WTC11 (cell line): Measurements from ENCODE around the gene SPRYD7. TPM values are rescaled to one million over a fixed set of nuclear protein-coding genes. Genes with fewer than 3 reads are reported as not detected.

Experiments used
- ATAC-seq: fragments of 200-7000 bp; cut with Tn5 transposase; 2 replicates; pipeline ENCODE4 v1.10.0; 2021; ENCODE audit warnings: mild to moderate bottlenecking, moderate library complexity
- CTCF ChIA-PET: fragments of 300-600 bp; sonication (Branson Sonifier 250); formaldehyde crosslinking; loops from one replicate; lab custom pipeline; 2021; ENCODE audit warnings: antibody characterized with exemption; lab: Charles Lee
- POLR2A ChIA-PET: fragments of 350-600 bp; sonication (Branson Sonifier 250); formaldehyde crosslinking; loops from one replicate; lab custom pipeline; 2021; ENCODE audit warnings: antibody characterized with exemption; lab: Charles Lee
- DNase-seq: peaks from one replicate; pipeline ENCODE4 v3.0.0; 2021; ENCODE audit warnings: low spot score
- H3K27ac Mint-ChIP-seq: 2 replicates; pipeline ENCODE4 v1.8.0; 2021; ENCODE audit warnings: mixed read lengths
- H3K27me3 Mint-ChIP-seq: 2 replicates; pipeline ENCODE4 v1.8.0; 2021; ENCODE audit warnings: low read depth, mild to moderate bottlenecking, moderate library complexity, mixed read lengths
- H3K36me3 Mint-ChIP-seq: 2 replicates; pipeline ENCODE4 v1.8.0; 2021; ENCODE audit warnings: mixed read lengths
- H3K4me1 Mint-ChIP-seq: 2 replicates; pipeline ENCODE4 v1.8.0; 2022; ENCODE audit warnings: mixed read lengths
- H3K4me3 Mint-ChIP-seq: 2 replicates; pipeline ENCODE4 v1.8.0; 2021; ENCODE audit warnings: mild to moderate bottlenecking, moderate library complexity, mixed read lengths
- H3K9me3 Mint-ChIP-seq: 2 replicates; pipeline ENCODE4 v1.8.0; 2021; ENCODE audit warnings: mixed read lengths
- ATF6 ChIP-seq: sonication (generic); formaldehyde crosslinking; IDR thresholded peaks from 2 replicates; pipeline ENCODE4 v1.8.1; 2023; ENCODE audit warnings: mild to moderate bottlenecking, missing genetic modification reagents
- CBFB ChIP-seq: sonication (generic); formaldehyde crosslinking; IDR thresholded peaks from 2 replicates; pipeline ENCODE4 v1.8.1; 2022; ENCODE audit warnings: mild to moderate bottlenecking, low read depth, missing genetic modification reagents
- ETV6 ChIP-seq: sonication (generic); formaldehyde crosslinking; IDR thresholded peaks from 2 replicates; pipeline ENCODE4 v1.8.1; 2022; ENCODE audit warnings: mild to moderate bottlenecking, missing genetic modification reagents
- IRF1 ChIP-seq: sonication (generic); formaldehyde crosslinking; IDR thresholded peaks from 2 replicates; pipeline ENCODE4 v1.8.0; 2023; ENCODE audit warnings: missing genetic modification reagents
- MLX ChIP-seq: sonication (generic); formaldehyde crosslinking; IDR thresholded peaks from 2 replicates; pipeline ENCODE4 v1.8.1; 2023; ENCODE audit warnings: mild to moderate bottlenecking, missing genetic modification reagents, moderate library complexity
- NFATC4 ChIP-seq: fragments of 250-450 bp; sonication (Bioruptor Pico); IDR thresholded peaks from 2 replicates; pipeline ENCODE4 v1.9.0; 2021; ENCODE audit warnings: mild to moderate bottlenecking
- NR1H2 ChIP-seq: sonication (generic); formaldehyde crosslinking; IDR thresholded peaks from 2 replicates; pipeline ENCODE4 v1.9.0; 2021; ENCODE audit warnings: mild to moderate bottlenecking, moderate library complexity, missing genetic modification reagents
- NR3C1 ChIP-seq: sonication (generic); formaldehyde crosslinking; conservative IDR thresholded peaks from 2 replicates; pipeline ENCODE4 v1.8.1; 2023; ENCODE audit warnings: low read depth, mild to moderate bottlenecking, missing genetic modification reagents
- SMAD4 ChIP-seq: sonication (generic); formaldehyde crosslinking; IDR thresholded peaks from 2 replicates; pipeline ENCODE4 v1.8.0; 2022; ENCODE audit warnings: mild to moderate bottlenecking, missing genetic modification reagents
- TP53 ChIP-seq: sonication (generic); formaldehyde crosslinking; IDR thresholded peaks from 2 replicates; pipeline ENCODE4 v1.8.1; 2023; ENCODE audit warnings: mild to moderate bottlenecking, missing genetic modification reagents
- ZBTB43 ChIP-seq: sonication (generic); formaldehyde crosslinking; IDR thresholded peaks from 2 replicates; pipeline ENCODE4 v1.8.1; 2023; ENCODE audit warnings: mild to moderate bottlenecking, missing genetic modification reagents
- ZNF138 ChIP-seq: sonication (generic); formaldehyde crosslinking; conservative IDR thresholded peaks from 2 replicates; pipeline ENCODE4 v1.8.1; 2022; ENCODE audit warnings: mild to moderate bottlenecking, moderate library complexity, missing genetic modification reagents
- ZNF219 ChIP-seq: sonication (generic); formaldehyde crosslinking; IDR thresholded peaks from 2 replicates; pipeline ENCODE4 v1.8.0; 2023; ENCODE audit warnings: missing genetic modification reagents, mild to moderate bottlenecking, borderline replicate concordance
- total RNA-seq: library from RNA; stranded (reverse); gene quantifications from 3 replicates; pipeline ENCODE4 v1.2.3, GENCODE V29; 2021
- TF ChIP-seq, protein P1 (sequence below): sonication (generic); formaldehyde crosslinking; IDR thresholded peaks from 2 replicates; pipeline ENCODE4 v1.8.1; 2022; ENCODE audit warnings: mild to moderate bottlenecking, moderate library complexity, missing genetic modification reagents
- TF ChIP-seq, protein P2 (sequence below): fragments of 250-450 bp; sonication (Bioruptor Pico); conservative IDR thresholded peaks from 2 replicates; pipeline ENCODE4 v1.9.0; 2021; ENCODE audit warnings: mild to moderate bottlenecking
- TF ChIP-seq, protein P3 (sequence below): sonication (generic); formaldehyde crosslinking; IDR thresholded peaks from 2 replicates; pipeline ENCODE4 v1.8.1; 2022; ENCODE audit warnings: missing genetic modification reagents, borderline replicate concordance

SPRYD7 gene
- total RNA-seq, 1 experiment from 2014 or later = 3.1 TPM

DNA sequence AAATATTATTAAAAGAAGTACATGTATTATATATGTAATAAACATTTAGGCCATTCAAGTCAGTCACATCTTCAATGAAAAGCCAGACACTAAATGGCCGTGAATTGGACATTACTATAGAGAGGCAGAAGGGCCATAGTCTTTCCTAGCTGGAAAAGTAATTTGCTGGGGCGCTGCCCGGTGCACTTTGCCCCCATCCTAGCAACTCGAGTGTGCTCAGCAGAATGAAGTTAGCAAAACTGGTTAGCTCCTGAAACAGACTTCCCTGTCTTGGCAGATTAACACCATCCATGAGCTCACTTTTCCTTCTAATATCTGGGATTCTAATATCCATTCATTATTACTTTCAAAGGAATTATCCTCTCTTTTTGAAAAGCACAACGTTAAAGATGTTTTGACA lies 2.8 kb upstream of the SPRYD7 start (continued):
- TF ChIP-seq, protein P1, sequence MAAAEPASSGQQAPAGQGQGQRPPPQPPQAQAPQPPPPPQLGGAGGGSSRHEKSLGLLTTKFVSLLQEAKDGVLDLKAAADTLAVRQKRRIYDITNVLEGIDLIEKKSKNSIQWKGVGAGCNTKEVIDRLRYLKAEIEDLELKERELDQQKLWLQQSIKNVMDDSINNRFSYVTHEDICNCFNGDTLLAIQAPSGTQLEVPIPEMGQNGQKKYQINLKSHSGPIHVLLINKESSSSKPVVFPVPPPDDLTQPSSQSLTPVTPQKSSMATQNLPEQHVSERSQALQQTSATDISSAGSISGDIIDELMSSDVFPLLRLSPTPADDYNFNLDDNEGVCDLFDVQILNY (CRISPR knock-in tag) = no peak
- TF ChIP-seq IRF1 (CRISPR knock-in tag) (no peak), ATF6 (no peak), NR1H2 (CRISPR knock-in tag) (no peak)

DNA sequence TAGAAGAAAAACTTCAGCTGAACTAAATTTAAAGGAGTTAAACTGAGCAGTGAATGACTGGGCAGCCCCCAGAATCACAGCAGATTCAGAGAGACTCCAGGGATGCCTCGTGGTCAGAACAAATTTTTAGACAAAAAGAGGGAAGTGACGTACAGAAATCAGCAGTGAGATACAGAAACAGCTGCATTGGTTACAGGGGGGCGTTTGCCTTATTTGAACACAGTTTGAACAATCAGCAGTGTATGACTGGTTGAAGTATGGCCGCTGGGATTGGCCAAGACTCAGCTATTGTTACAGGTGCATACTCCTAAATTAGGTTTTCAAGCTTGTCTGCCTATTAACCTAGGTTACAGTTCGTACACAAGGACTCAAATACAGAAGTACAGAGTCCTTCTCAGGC lies 2.2 kb upstream of the SPRYD7 start:
- TF ChIP-seq ETV6 (CRISPR knock-in tag) (no peak), ZNF138 (no peak), NFATC4 (no peak), CBFB (CRISPR knock-in tag) (no peak), TP53 (CRISPR knock-in tag) (no peak), SMAD4 (CRISPR knock-in tag) (no peak), MLX (CRISPR knock-in tag) (no peak), ZBTB43 (no peak), ZNF219 (CRISPR knock-in tag) (no peak), NR3C1 (CRISPR knock-in tag) (no peak)
- TF ChIP-seq, protein P2, sequence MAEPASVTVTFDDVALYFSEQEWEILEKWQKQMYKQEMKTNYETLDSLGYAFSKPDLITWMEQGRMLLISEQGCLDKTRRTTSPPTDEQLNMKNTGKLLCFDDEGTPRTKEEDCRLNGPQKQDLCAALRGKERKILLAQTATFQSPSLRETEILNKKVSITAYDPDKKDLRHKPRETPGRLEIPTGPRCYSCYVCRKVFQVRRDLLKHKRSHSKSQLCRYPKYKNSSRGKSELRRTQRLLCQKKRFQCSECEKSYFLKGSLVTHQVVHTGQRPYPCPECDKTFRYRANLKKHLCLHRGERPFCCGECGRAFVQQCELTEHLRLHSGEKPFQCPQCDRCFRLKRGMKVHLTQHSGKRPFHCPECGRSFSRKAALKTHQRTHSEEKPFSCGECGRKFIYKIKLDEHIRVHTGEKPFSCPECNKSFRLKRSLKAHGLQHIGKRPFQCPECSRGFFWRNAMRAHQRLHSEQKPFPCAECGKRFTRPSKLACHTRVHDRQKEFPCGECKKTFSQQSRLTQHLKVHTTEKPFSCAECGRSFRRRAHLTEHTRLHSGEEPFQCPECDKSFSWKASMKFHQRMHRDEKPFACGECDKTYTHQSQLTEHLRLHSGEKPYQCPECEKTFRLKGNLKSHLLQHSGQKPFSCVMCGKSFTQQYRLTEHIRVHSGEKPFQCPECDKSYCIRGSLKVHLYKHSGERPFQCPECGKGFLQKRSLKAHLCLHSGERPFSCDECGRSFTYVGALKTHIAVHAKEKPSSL (CRISPR knock-in tag) = no peak
- TF ChIP-seq, protein P3, sequence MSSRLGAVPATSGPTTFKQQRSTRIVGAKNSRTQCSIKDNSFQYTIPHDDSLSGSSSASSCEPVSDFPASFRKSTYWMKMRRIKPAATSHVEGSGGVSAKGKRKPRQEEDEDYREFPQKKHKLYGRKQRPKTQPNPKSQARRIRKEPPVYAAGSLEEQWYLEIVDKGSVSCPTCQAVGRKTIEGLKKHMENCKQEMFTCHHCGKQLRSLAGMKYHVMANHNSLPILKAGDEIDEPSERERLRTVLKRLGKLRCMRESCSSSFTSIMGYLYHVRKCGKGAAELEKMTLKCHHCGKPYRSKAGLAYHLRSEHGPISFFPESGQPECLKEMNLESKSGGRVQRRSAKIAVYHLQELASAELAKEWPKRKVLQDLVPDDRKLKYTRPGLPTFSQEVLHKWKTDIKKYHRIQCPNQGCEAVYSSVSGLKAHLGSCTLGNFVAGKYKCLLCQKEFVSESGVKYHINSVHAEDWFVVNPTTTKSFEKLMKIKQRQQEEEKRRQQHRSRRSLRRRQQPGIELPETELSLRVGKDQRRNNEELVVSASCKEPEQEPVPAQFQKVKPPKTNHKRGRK (CRISPR knock-in tag) = no peak
- ATAC-seq (no peak), DNase-seq (no peak)
- Mint-ChIP-seq H3K27ac (no peak overlapping the region), H3K36me3 (no peaks in the 10 kb centered on the region), H3K4me3 (no peak overlapping the region), H3K27me3 (peaks cover 12% of the 10 kb centered on the region), H3K9me3 (no peaks in the 10 kb centered on the region), H3K4me1 (peaks cover 6% of the 10 kb centered on the region)
- POLR2A ChIA-PET = no interaction called here
- CTCF ChIA-PET = interaction anchor here (1.3 kb wide), 1 partner anchor 38 kb away, joined by 3 read pairs; no protein-coding TSS in a partner anchor
